Ovary (tissue), 9 donors: ENCODE results near the gene WIZ. TPM values are rescaled to one million over a fixed set of nuclear protein-coding genes. Genes with fewer than 3 reads are reported as not detected.
"Not testable (repeated sequence)": the region's sequence is repeated elsewhere in the genome, so short reads cannot be mapped to it uniquely, and the experiment has no call there.

Source experiments
- DNase-seq, 5 donors: peaks; one replicate each; pipeline ENCODE4 v3.0.0-alpha.2; 2019 to 2020
- H3K27ac ChIP-seq, 2 donors: fragments of 200-600 bp; one replicate each; pipeline versions ENCODE4 v1.5.1 to v1.8.0; 2019 to 2022
- H3K27me3 ChIP-seq: fragments of 200-600 bp; one replicate; pipeline ENCODE4 v1.8.0; 2022
- H3K36me3 ChIP-seq: fragments of 200-600 bp; sonication (generic); one replicate; pipeline ENCODE4 v1.5.1; 2019
- H3K4me1 ChIP-seq: one replicate; pipeline ENCODE4 v1.8.1; 2013; ENCODE audit warnings: mild to moderate bottlenecking, moderate library complexity; ENCODE audit not compliant: insufficient read depth
- H3K4me3 ChIP-seq: fragments of 200-600 bp; sonication (generic); one replicate; pipeline ENCODE4 v1.5.1; 2017
- H3K9me3 ChIP-seq, 2 donors: fragments of 200-600 bp in 1 of 2; sonication (generic) in 1 of 2; one replicate each; pipeline versions ENCODE4 v1.5.1 to v1.8.1; 2013 to 2019; ENCODE audit warnings: mild to moderate bottlenecking in 1 of 2, moderate library complexity in 1 of 2
- EP300 ChIP-seq: sonication (generic); formaldehyde crosslinking; IDR thresholded peaks from one replicate; pipeline ENCODE4 v1.6.1; 2017; ENCODE audit warnings: antibody characterized with exemption
- POLR2A ChIP-seq: fragments of 450-650 bp; IDR thresholded peaks from one replicate; pipeline ENCODE4 v1.6.1; 2017; ENCODE audit warnings: antibody characterized with exemption, mild to moderate bottlenecking, moderate library complexity
- WGBS, 3 donors: extraction: QIAGEN DNeasy Blood & Tissue Kit in 1 of 3; methylation state at CpG; one replicate each; pipeline versions ENCODE4 v1.1.5 to v1.1.7; 2013 to 2017; 5-methylcytosine and 5-hydroxymethylcytosine counted together
- intact Hi-C, 4 donors: fragments of 100-400 bp; cut with DNase I; formaldehyde crosslinking; loops; one replicate each; pipeline versions ENCODE4 v1.11.0 to v1.15.1; 2022 to 2023
- polyA plus RNA-seq, 2 donors: library from polyadenylated mRNA; stranded (reverse); fragments of 200-250 nt in 1 of 2; fragments of 350-450 nt in 1 of 2; fragmentation: Illumina TruSeq in 1 of 2; extraction: RNeasy Lipid Tissue Mini Kit (QIAGEN cat#74804) in 1 of 2; gene quantifications; one replicate each; pipeline ENCODE4 v1.2.3, GENCODE V29; 2013 to 2014
- total RNA-seq, 7 donors: library from RNA; depleted of rRNA in 2 of 7; stranded (reverse); fragments of >200 nt in 2 of 7; fragmentation: NEBNext Ultra II Directional in 3 of 7; extraction: Animal tissue kit (Norgen Biotek cat#: 25700) in 3 of 7; gene quantifications; one replicate each; pipeline versions ENCODE4 v1.1.0 to v1.2.4, GENCODE V29; 2016 to 2023
- TF ChIP-seq, protein P1 (sequence below), 3 donors: fragments of 450-650 bp in 2 of 3; fragments of 200-600 bp in 1 of 3; IDR thresholded peaks; one replicate each; pipeline versions ENCODE4 v1.5.1 to v1.8.0; 2016 to 2022; ENCODE audit warnings: antibody characterized with exemption in 3 of 3, mild to moderate bottlenecking in 1 of 3
- donor health status: DM: no; HTN: no; CAD: no; lungs with moderate emphysema.
- donor health status: DM: no; HTN: no; CAD: no.
- donor health status: Bipolar disorder and iron deficiency.
- donor health status: DM: yes; HTN: yes; CAD: no.
- donor health status: DM: no; HTN: no; CAD: no.
- donor health status: DM: yes; HTN: yes; CAD: no.

WIZ gene
- total and polyA plus RNA-seq, 9 donors, result 4.8 to 46.5 (median 38.2) TPM

DNA sequence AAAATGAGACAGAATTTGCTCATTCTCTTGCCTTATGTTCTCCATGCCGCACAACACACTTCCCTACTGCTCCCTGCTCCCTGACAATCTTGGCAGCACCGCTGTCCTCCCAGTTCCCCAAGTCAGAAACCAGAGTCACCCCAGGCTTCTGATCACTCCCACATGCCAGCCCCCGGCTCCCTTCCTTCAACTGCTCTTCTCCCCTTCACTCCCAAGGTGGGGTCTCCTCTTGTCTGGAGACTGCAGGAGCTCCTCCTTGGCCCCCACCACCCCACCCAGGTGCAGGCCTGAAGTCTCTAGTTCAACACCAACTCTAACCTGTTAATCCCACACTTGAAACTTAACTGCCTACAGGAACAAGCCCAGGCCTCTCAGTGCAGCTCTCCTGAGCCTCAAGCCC, 53.3 kb downstream of the WIZ start:
- no peak for TF ChIP-seq EP300
- no peak for TF ChIP-seq POLR2A
- TF ChIP-seq, protein P1, sequence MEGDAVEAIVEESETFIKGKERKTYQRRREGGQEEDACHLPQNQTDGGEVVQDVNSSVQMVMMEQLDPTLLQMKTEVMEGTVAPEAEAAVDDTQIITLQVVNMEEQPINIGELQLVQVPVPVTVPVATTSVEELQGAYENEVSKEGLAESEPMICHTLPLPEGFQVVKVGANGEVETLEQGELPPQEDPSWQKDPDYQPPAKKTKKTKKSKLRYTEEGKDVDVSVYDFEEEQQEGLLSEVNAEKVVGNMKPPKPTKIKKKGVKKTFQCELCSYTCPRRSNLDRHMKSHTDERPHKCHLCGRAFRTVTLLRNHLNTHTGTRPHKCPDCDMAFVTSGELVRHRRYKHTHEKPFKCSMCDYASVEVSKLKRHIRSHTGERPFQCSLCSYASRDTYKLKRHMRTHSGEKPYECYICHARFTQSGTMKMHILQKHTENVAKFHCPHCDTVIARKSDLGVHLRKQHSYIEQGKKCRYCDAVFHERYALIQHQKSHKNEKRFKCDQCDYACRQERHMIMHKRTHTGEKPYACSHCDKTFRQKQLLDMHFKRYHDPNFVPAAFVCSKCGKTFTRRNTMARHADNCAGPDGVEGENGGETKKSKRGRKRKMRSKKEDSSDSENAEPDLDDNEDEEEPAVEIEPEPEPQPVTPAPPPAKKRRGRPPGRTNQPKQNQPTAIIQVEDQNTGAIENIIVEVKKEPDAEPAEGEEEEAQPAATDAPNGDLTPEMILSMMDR (IDR thresholded peaks at IDR 0.05), result no peak
- WGBS, 3 donors, result 92 to 94% (median 93%) methylated on average over 3 of the region's 3 CpGs
- Histone ChIP-seq H3K4me1 (no peaks in the 10 kb centered on the region), H3K27me3 (no peaks in the 10 kb centered on the region), H3K9me3 (no peaks in the 10 kb centered on the region), H3K4me3 (no peak overlapping the region), H3K27ac (no peak overlapping the region), H3K36me3 (no peaks in the 10 kb centered on the region)
- intact Hi-C loops, result no loop called here
- no peak for DNase-seq

DNA sequence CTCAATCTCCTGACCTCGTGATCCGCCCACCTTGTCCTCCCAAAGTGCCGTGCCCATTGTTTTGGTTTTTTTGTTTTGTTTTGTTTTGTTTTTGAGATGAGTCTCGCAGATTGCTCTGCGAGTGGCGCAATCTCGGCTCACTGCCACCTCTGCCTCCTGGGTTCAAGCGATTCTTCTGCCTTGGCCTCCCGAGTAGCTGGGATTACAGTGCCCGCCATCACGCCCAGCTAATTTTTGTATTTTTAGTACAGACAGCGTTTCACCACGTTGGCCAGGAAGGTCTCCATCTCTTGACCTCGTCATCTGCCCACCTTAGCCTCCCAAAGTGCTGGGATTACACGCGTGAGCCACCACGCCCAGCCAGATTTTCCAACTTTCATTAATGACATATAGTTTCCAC, 54.5 kb downstream of the WIZ start:
- intact Hi-C loops, H3K36me3 ChIP-seq, H3K27me3 ChIP-seq, H3K4me3 ChIP-seq, DNase-seq, H3K9me3 ChIP-seq, H3K4me1 ChIP-seq, H3K27ac ChIP-seq: not testable (repeated sequence)
- WGBS, 3 donors, result 86 to 90% (median 87%) methylated on average over 17 of the region's 17 CpGs

DNA sequence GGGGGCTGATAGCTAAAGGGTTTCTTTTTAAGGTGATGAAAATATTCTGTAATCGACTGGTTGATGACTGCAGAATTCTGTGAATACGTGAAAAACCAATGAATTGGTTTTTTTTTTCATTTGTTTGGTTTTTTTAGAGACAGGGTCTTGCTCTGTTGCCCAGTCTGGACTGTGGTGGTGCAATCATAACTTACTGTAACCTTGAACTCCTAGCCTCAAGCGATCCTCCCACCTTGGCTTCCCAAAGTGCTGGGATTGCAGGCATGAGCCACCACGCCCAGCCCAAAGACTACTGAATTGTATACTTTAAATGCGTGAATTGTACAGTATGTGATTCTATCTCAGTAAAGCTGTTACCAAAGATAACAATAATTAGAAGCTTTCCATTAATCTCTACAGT, 55.3 kb downstream of the WIZ start:
- Histone ChIP-seq H3K36me3 (no peaks in the 10 kb centered on the region), H3K4me3 (no peak overlapping the region), H3K27me3 (no peaks in the 10 kb centered on the region), H3K9me3 (no peaks in the 10 kb centered on the region), H3K27ac (no peak overlapping the region), H3K4me1 (no peaks in the 10 kb centered on the region)
- no peak for DNase-seq
- WGBS, 3 donors, result 68 to 80% (median 74%) methylated on average over 5 of the region's 5 CpGs
- intact Hi-C loops, result no loop called here
- TF ChIP-seq, protein P1 (IDR thresholded peaks at IDR 0.05), result no peak
- no peak for TF ChIP-seq EP300
- TF ChIP-seq POLR2A, result no peak

DNA sequence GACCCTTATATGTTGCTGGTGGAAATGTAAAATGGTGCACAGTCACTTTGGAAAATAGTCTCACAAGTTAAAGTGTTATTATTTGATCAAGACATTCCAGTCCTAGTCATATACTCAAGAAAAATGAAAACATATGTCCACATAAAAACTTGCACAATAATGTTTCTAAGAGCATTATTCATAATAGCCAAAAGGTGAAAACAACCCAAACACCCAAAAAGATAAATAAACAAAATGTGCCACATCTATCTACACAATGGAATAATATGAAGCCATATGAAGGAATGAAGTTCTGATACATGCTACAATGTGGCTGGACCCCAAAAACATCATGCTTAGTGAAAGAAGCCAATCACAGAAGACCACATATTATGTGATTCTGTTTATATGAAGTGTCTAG, 55.8 kb downstream of the WIZ start:
- H3K4me1 ChIP-seq, result no peaks in the 10 kb centered on the region
- TF ChIP-seq EP300 (no peak), POLR2A (no peak)
- TF ChIP-seq, protein P1 (IDR thresholded peaks at IDR 0.05), result no peak
- H3K27ac ChIP-seq, result no peak overlapping the region
- no peaks in the 10 kb centered on the region for H3K9me3 ChIP-seq
- no peak overlapping the region for H3K4me3 ChIP-seq
- H3K27me3 ChIP-seq, result no peaks in the 10 kb centered on the region
- no peaks in the 10 kb centered on the region for H3K36me3 ChIP-seq
- intact Hi-C loops, result no loop called here
- no peak for DNase-seq

DNA sequence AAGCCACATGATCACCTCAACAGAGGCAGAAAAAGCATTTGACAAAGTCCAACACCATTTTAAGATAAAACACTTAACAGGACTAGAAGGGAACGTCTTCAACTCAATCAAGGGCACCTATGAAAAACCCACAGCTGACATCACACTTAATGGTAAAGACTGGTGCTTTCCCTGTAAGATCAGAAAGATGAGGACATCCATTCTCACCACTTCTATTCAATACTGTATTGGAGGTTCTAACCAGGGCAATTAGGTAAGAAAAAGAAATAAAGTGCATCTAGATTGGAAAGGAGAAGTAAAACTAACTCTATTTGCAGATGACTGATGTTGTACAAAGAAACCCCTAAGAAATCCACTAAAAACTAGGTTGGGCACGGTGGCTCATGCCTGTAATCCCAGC, 58.9 kb downstream of the WIZ start:
- no peaks in the 10 kb centered on the region for H3K27me3 ChIP-seq
- intact Hi-C loops, result no loop called here
- no peak overlapping the region for H3K27ac ChIP-seq
- H3K36me3 ChIP-seq, result no peaks in the 10 kb centered on the region
- H3K9me3 ChIP-seq, result no peaks in the 10 kb centered on the region
- 81 to 82% (median 82%) methylated on average over 2 of the region's 2 CpGs for WGBS, 3 donors
- no peak for DNase-seq
- no peak overlapping the region for H3K4me3 ChIP-seq
- no peaks in the 10 kb centered on the region for H3K4me1 ChIP-seq
- no peak for TF ChIP-seq POLR2A
- TF ChIP-seq, protein P1 (IDR thresholded peaks at IDR 0.05), result no peak
- TF ChIP-seq EP300, result no peak
